GM10266 (cell line): ENCODE data around the gene CHD8.

Experiments
- DNase-seq: peaks from one replicate; pipeline ENCODE4 v3.0.0; 2012; ENCODE audit errors: extremely low spot score
- TF ChIP-seq, protein P1 (sequence below): IDR thresholded peaks from 2 replicates; pipeline ENCODE4 v1.5.1; 2012; ENCODE audit warnings: mild to moderate bottlenecking, low read depth; ENCODE audit not compliant: control insufficient read depth, insufficient read depth; ENCODE audit errors: missing control alignments

Gene CHD8

DNA sequence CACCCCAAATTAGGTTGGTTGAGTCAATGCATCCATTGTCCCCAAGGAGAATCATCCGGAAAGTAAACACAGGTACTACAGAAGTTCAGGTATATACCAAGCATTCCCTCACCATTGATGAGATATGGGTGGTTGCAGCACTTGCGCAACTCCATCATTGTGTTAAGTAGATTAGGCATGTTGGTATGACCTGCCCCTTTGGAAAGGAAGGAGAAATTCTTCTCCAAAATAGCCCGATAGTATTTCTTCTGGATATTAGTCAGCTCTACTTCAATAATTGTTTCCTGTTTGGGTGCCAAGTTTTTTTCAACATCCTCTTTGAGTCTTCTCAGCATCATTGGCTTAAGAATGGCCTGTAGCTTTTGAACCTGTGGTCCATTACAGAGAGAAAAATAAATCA is 50.8 kb downstream of the CHD8 start:
- TF ChIP-seq, protein P1, sequence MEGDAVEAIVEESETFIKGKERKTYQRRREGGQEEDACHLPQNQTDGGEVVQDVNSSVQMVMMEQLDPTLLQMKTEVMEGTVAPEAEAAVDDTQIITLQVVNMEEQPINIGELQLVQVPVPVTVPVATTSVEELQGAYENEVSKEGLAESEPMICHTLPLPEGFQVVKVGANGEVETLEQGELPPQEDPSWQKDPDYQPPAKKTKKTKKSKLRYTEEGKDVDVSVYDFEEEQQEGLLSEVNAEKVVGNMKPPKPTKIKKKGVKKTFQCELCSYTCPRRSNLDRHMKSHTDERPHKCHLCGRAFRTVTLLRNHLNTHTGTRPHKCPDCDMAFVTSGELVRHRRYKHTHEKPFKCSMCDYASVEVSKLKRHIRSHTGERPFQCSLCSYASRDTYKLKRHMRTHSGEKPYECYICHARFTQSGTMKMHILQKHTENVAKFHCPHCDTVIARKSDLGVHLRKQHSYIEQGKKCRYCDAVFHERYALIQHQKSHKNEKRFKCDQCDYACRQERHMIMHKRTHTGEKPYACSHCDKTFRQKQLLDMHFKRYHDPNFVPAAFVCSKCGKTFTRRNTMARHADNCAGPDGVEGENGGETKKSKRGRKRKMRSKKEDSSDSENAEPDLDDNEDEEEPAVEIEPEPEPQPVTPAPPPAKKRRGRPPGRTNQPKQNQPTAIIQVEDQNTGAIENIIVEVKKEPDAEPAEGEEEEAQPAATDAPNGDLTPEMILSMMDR, result no peak
- DNase-seq, result no peak

DNA sequence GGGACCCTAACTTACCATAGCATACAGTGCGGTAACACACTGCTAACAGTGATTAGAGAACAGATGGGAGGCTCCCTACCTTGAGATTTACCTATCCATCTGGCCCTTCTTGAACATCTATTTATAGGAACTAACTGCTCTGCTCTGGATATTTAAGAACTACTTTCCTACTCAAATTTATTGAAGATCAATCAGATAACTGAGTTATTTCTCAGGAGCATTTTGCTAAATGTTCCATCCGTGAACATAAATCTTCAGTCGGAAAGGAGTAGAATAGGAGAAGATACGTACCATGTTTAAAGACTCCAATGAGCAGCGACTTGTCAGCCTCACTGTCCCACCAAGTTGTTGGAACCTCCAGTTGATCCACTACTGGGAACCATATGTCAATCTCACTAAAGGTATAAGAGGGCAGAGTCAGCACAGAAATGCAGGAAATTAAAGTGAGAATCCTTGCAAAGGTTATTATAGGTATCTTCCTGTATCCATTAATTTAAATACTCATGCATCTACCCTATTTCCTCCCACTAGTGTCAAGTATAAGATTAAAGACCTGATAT is 56.5 kb downstream of the CHD8 start:
- TF ChIP-seq, protein P1, result no peak
- DNase-seq, result no peak

DNA sequence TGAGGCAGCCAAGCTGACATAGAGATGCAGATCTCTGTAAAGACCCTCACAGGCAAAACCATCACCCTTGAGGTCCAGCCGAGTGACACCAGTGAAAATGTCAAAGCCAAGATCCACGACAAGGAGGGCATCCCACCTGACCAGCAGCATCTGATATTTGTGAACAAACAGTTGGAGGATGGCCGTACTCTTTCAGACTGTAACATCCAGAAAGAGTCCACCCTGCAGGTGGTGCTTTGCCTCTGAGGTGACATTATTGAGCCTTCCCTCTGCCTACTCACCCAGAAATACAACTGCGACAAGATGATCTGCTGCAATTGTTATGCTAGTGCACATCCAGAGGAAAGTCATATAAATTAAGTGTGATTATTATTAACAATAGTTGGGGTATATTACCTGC is 57.0 kb downstream of the CHD8 start:
- TF ChIP-seq, protein P1, result no peak
- no peak for DNase-seq

DNA sequence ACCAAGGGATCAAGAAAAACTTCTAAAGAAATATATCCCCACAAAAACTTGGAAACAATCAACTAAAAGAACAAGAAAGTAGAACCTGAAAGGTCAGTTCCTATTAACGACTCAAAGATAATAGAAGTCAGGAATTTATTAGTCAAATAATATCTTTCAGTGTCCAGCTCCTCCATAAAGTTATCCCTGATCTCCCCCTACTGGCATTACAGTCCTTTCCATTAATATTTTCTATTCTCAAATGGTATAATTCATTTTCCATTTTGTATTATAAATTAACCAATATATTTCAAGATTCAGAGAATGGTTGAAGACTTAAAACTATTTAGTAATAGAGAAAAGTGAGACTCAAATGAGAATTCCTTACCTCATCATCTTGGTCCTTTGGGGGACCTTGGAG is 60.5 kb downstream of the CHD8 start:
- TF ChIP-seq, protein P1, result no peak
- no peak for DNase-seq

DNA sequence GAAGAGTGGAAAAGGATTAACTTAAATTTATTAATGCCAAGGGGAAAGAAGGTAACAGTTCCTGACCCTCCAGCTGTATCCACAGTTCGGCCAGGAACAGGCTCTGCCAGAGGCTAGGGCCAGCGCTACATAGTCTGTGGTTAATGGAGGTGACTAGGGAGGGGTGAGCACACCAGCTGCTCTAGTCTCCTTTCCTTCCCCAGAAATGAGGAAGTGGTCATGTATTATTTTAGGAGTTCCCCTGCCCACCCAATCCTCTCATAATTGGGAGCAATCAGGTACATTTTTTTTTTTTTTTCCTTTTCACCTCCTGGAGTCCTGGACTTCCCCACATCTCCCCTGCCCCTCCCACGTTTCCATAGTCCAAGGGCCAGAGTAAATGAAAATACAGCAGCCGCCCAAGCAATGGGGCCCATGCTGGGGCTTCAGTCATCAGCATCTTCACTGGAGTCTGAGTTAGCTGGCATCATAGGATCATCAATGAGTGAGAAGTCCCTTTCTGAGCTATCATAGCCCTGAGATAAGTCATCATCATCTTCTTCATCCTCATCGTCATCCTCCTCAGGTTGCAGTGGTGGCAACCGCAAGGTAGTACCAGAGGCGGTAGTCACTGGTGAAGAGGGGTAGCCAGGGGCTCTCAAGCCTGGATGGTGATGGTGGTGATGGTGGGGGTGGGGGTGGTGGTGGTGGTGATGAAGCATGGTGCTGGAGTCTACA is 70.6 kb downstream of the CHD8 start:
- TF ChIP-seq, protein P1, result no peak
- peak; percentile 23 for DNase-seq

DNA sequence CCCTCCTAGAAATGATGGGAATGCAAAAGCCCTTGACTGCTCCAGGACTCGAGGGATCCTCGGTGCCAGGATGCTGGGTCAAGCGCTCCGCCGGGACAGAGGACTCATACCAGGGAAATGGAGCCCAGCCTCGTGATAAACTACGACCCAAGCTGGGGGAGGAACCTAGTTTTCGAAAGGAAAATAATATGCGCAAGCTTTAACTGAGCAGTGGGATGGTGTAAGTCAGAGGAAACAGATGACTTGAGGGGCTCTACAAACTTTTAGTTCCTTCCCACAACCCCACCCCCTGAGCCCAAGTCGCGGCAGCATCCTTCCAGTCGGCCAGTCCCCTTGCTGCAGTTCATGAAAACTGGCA is 71.5 kb downstream of the CHD8 start:
- DNase-seq, result peak; percentile 19
- TF ChIP-seq, protein P1, result no peak

DNA sequence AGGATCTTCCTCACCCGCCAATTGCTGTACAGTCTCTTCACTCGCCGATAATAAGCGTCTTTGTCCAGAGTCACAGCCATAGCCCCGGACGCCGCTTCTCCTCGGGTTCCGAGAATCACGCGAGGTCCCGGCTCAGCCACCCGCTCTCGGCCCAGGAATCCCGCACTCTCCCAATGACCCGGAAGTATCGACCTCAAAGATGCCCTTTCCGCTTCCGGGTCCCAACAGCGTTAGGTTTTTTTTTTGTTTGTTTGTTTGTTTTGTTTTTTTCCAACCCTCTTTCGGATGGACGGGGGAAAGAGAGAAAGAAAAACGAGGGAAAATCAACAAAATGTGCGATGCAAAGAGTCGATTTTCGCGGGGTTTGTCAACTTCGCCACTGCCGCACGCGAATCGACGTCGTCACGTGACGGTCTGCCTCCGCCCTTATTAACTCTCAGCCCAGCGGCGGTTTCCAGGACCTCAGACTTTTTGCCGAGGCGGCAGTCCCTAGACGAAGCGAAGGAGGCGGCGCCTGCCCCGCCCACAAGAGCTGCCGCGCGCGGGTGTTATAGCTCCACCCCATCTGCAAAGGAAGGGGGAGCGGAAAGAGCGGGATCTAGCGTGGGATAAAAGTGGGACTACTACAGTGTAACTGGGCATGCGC is 72.0 kb downstream of the CHD8 start, which contains the start of gene SUPT16H:
Gene SUPT16H (minus strand): TSS at position 172 of the 646 bp plus-strand sequence. CDS start 92 bp downstream, at position 80.
- DNase-seq, result peak; percentile 79
- TF ChIP-seq, protein P1, result no peak
